Measurements from ENCODE around the gene CHD3.

The CHD3 gene

GRCh38 chr17:7888184-7888920 is at the start of gene CHD3:
TSS of gene CHD3 (plus strand) at chr17:7888789. CDS start at chr17:7889001, 212 bp downstream.
- Histone ChIP-seq H3K9me3 (ENCODE audit: control insufficient read depth, insufficient read depth, low read depth, low read length) (no peaks in the 10 kb centered on the region), H3K9ac (ENCODE audit: low read length) (peak within 1 kb of the TSS; percentile 67), H3K4me3 (ENCODE audit: low read depth, low read length) (peak within 1 kb of the TSS; percentile 85), H3K36me3 (ENCODE audit: control insufficient read depth, insufficient read depth, low read length) (peaks cover 4% of the 10 kb centered on the region; the same call in 1 of the 2 replicates), H3K4me1 (ENCODE audit: control insufficient read depth, insufficient read depth, low read length) (peaks cover 33% of the 10 kb centered on the region), H3K27ac (ENCODE audit: low read depth, low read length) (peak within 1 kb of the TSS; percentile 50; the same call in 1 of the 2 replicates), H3K27me3 (ENCODE audit: control insufficient read depth, insufficient read depth, low read length) (peaks cover 12% of the 10 kb centered on the region; the same call in 1 of the 2 replicates)

DNA sequence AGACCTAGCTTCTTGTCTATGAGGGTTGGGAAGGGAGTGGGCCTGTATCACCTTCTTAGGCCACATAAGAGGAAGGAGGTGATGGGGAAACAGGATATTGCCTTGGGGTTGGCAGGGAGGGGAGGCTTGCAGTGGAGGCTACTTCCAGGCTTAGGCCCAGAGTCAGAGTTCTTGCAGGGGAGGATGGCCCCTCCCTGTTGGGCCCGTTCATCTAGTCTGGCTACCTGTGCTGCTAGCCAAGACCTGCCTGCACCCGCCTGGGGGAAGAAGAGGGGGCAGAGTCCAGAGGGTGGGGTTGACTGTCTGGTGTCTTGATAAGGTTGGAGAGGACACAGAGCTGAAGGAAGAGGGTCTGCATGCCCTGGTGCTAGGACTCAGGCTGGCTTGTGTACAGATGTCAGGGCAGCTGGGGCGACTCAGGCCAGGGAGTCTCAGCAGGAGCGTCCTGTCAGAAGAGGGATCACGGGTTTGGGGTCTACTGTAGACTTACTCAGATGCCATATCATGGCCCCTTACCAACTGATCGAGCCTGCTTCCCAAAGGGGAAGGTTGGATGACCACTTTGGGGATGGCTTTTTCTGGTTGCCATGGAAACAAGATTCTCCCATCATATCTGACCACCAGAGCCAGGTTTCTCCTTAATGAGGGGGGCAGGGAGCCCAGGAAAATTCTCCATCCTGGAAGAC is 49.3 kb upstream of the CHD3 start:
- Histone ChIP-seq H3K36me3 (ENCODE audit: control insufficient read depth, insufficient read depth, low read length) (no peaks in the 10 kb centered on the region), H3K9ac (ENCODE audit: low read length) (peak overlapping the region; percentile 26), H3K4me1 (ENCODE audit: control insufficient read depth, insufficient read depth, low read length) (peaks cover 28% of the 10 kb centered on the region), H3K9me3 (ENCODE audit: control insufficient read depth, insufficient read depth, low read depth, low read length) (no peaks in the 10 kb centered on the region), H3K27me3 (ENCODE audit: control insufficient read depth, insufficient read depth, low read length) (peaks cover 31% of the 10 kb centered on the region), H3K27ac (ENCODE audit: low read depth, low read length) (no peak overlapping the region), H3K4me3 (ENCODE audit: low read depth, low read length) (peak overlapping the region; percentile 35; the same call in 1 of the 2 replicates)

DNA sequence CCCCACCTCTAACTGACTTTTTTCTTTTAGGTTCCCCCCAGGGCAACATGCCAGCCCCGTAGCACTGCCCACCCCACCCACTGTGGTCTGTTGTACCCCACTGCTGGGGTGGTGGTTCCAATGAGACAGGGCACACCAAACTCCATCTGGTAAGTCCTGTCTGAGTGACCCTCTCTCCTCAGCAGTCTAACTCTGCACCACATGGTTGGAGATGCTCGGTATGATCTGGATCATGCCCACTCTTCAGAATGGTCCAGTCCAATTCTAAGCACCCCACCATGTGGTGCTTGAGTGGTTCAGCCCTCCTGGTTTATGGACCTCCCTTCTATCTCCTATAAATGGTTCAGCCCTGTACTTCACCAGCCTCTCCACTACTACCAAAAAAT is 48.7 kb upstream of the CHD3 start:
- peaks cover 31% of the 10 kb centered on the region for H3K27me3 ChIP-seq (ENCODE audit: control insufficient read depth, insufficient read depth, low read length)
- no peak overlapping the region for H3K9ac ChIP-seq (ENCODE audit: low read length)
- no peak overlapping the region for H3K4me3 ChIP-seq (ENCODE audit: low read depth, low read length)
- no peaks in the 10 kb centered on the region for H3K9me3 ChIP-seq (ENCODE audit: control insufficient read depth, insufficient read depth, low read depth, low read length)
- H3K27ac ChIP-seq (ENCODE audit: low read depth, low read length), result no peak overlapping the region
- H3K4me1 ChIP-seq (ENCODE audit: control insufficient read depth, insufficient read depth, low read length), result peaks cover 28% of the 10 kb centered on the region
- no peaks in the 10 kb centered on the region for H3K36me3 ChIP-seq (ENCODE audit: control insufficient read depth, insufficient read depth, low read length)

DNA sequence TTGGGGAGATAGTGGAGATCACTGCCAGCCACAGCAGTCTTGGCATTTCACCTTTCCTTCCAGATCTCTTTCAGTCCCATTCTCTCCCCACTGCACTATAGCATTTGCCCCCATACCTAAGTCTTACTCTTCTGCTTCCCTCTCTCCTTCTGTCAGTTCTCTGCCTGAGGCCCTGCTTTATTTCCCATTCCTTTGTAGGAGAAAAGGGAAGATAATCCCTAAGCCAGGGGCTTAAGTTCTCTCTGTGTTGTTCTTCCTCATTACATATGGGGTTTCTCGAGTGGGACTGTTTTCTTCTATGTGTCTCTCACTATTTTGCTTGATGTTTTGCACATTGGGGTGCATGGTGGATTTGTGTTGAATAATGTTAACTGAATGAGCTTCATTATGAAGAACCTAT is 48.1 kb upstream of the CHD3 start:
- Histone ChIP-seq H3K36me3 (ENCODE audit: control insufficient read depth, insufficient read depth, low read length) (no peaks in the 10 kb centered on the region), H3K4me1 (ENCODE audit: control insufficient read depth, insufficient read depth, low read length) (peaks cover 28% of the 10 kb centered on the region), H3K4me3 (ENCODE audit: low read depth, low read length) (no peak overlapping the region), H3K9ac (ENCODE audit: low read length) (no peak overlapping the region), H3K9me3 (ENCODE audit: control insufficient read depth, insufficient read depth, low read depth, low read length) (no peaks in the 10 kb centered on the region), H3K27ac (ENCODE audit: low read depth, low read length) (no peak overlapping the region), H3K27me3 (ENCODE audit: control insufficient read depth, insufficient read depth, low read length) (peaks cover 31% of the 10 kb centered on the region)

GRCh38 chr17:7840875-7841274 is 47.7 kb upstream of the CHD3 start:
- Histone ChIP-seq H3K36me3 (ENCODE audit: control insufficient read depth, insufficient read depth, low read length) (peaks cover 3% of the 10 kb centered on the region; the same call in 1 of the 2 replicates), H3K27ac (ENCODE audit: low read depth, low read length) (no peak overlapping the region), H3K4me3 (ENCODE audit: low read depth, low read length) (peak overlapping the region; percentile 95), H3K9me3 (ENCODE audit: control insufficient read depth, insufficient read depth, low read depth, low read length) (no peaks in the 10 kb centered on the region), H3K27me3 (ENCODE audit: control insufficient read depth, insufficient read depth, low read length) (peaks cover 31% of the 10 kb centered on the region), H3K4me1 (ENCODE audit: control insufficient read depth, insufficient read depth, low read length) (peaks cover 28% of the 10 kb centered on the region), H3K9ac (ENCODE audit: low read length) (peak overlapping the region; percentile 60)

GRCh38 chr17:7841396-7841914 is 47.1 kb upstream of the CHD3 start:
- H3K27me3 ChIP-seq (ENCODE audit: control insufficient read depth, insufficient read depth, low read length), result peaks cover 31% of the 10 kb centered on the region
- H3K27ac ChIP-seq (ENCODE audit: low read depth, low read length), result peak overlapping the region; percentile 85; the same call in 1 of the 2 replicates
- H3K4me3 ChIP-seq (ENCODE audit: low read depth, low read length), result peak overlapping the region; percentile 95
- no peaks in the 10 kb centered on the region for H3K9me3 ChIP-seq (ENCODE audit: control insufficient read depth, insufficient read depth, low read depth, low read length)
- peak overlapping the region; percentile 93 for H3K9ac ChIP-seq (ENCODE audit: low read length)
- peaks cover 28% of the 10 kb centered on the region for H3K4me1 ChIP-seq (ENCODE audit: control insufficient read depth, insufficient read depth, low read length)
- H3K36me3 ChIP-seq (ENCODE audit: control insufficient read depth, insufficient read depth, low read length), result peaks cover 4% of the 10 kb centered on the region; the same call in 1 of the 2 replicates

GRCh38 chr17:7841915-7842379 is 46.6 kb upstream of the CHD3 start:
- Histone ChIP-seq H3K4me3 (ENCODE audit: low read depth, low read length) (peak overlapping the region; percentile 95), H3K4me1 (ENCODE audit: control insufficient read depth, insufficient read depth, low read length) (peaks cover 28% of the 10 kb centered on the region), H3K27ac (ENCODE audit: low read depth, low read length) (peak overlapping the region; percentile 85; the same call in 1 of the 2 replicates), H3K9ac (ENCODE audit: low read length) (peak overlapping the region; percentile 93), H3K9me3 (ENCODE audit: control insufficient read depth, insufficient read depth, low read depth, low read length) (no peaks in the 10 kb centered on the region), H3K27me3 (ENCODE audit: control insufficient read depth, insufficient read depth, low read length) (peaks cover 31% of the 10 kb centered on the region), H3K36me3 (ENCODE audit: control insufficient read depth, insufficient read depth, low read length) (peaks cover 9% of the 10 kb centered on the region; the same call in 1 of the 2 replicates)

- Histone ChIP-seq H3K9ac (ENCODE audit: low read length) (peak overlapping the region; percentile 79), H3K27me3 (ENCODE audit: control insufficient read depth, insufficient read depth, low read length) (peaks cover 31% of the 10 kb centered on the region), H3K4me3 (ENCODE audit: low read depth, low read length) (peak overlapping the region; percentile 95), H3K36me3 (ENCODE audit: control insufficient read depth, insufficient read depth, low read length) (peaks cover 12% of the 10 kb centered on the region), H3K27ac (ENCODE audit: low read depth, low read length) (peak overlapping the region; percentile 68; the same call in 1 of the 2 replicates), H3K9me3 (ENCODE audit: control insufficient read depth, insufficient read depth, low read depth, low read length) (no peaks in the 10 kb centered on the region), H3K4me1 (ENCODE audit: control insufficient read depth, insufficient read depth, low read length) (peaks cover 23% of the 10 kb centered on the region)
Observed at GRCh38 chr17:7842380-7843256, 46.0 kb upstream of the CHD3 start.

DNA sequence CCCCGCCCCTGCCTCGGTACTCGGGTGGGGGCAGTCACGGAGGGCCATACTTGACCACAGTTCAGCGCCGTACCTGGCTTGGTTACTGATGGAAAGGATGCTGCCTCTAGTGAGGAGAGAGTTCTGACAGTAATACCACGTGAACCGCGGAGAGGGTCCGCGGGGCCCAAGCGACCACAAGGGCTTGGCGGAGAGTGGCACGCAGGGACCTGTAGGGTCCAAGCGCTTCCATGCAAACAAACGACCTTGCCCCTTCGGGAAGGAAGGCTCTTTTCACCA is 45.4 kb upstream of the CHD3 start:
- H3K9me3 ChIP-seq (ENCODE audit: control insufficient read depth, insufficient read depth, low read depth, low read length), result no peaks in the 10 kb centered on the region
- H3K4me1 ChIP-seq (ENCODE audit: control insufficient read depth, insufficient read depth, low read length), result peaks cover 21% of the 10 kb centered on the region
- H3K9ac ChIP-seq (ENCODE audit: low read length), result peak overlapping the region; percentile 79
- peak overlapping the region; percentile 95 for H3K4me3 ChIP-seq (ENCODE audit: low read depth, low read length)
- peak overlapping the region; percentile 68; the same call in 1 of the 2 replicates for H3K27ac ChIP-seq (ENCODE audit: low read depth, low read length)
- peaks cover 31% of the 10 kb centered on the region for H3K27me3 ChIP-seq (ENCODE audit: control insufficient read depth, insufficient read depth, low read length)
- peaks cover 12% of the 10 kb centered on the region for H3K36me3 ChIP-seq (ENCODE audit: control insufficient read depth, insufficient read depth, low read length)

DNA sequence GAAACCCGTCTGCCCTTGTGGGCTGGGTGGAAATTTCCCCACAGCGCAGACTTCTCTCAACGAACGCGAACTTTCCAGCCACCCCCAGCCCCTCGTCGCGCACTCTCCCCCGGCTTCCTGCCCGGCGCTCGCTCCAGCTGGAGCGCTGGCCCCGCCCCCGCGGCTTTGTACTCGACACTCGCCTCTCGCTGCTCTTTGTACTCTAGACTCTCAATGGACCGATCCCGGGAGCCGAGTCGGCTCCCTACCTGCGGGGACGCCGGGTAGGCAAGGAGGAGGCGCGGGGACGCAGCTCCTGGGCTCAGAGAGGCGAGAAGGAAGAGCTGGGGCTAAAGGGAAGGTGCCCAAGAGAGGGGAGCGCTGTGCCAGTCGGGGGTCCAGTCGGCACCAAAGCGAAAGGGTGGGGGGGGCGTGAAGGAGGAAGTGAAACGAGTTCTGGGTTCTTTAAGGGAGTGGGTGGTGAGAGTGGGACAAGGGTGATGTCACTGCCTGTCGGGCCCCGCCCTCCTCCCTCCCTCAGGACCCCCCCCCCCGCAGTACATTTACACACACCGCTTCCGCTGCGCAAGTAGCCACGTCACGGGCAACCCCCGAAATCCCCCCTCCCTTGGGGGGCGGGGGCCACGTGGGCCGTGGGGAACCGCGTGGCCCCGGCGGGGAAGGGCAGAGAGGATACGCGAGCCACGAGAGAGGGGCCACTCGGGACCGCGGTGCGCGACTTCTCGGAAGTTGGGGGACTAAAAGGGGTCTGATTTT is 44.9 kb upstream of the CHD3 start:
- Histone ChIP-seq H3K36me3 (ENCODE audit: control insufficient read depth, insufficient read depth, low read length) (peaks cover 12% of the 10 kb centered on the region), H3K9ac (ENCODE audit: low read length) (peak overlapping the region; percentile 79), H3K27me3 (ENCODE audit: control insufficient read depth, insufficient read depth, low read length) (peaks cover 28% of the 10 kb centered on the region), H3K9me3 (ENCODE audit: control insufficient read depth, insufficient read depth, low read depth, low read length) (no peaks in the 10 kb centered on the region), H3K4me1 (ENCODE audit: control insufficient read depth, insufficient read depth, low read length) (peaks cover 18% of the 10 kb centered on the region), H3K27ac (ENCODE audit: low read depth, low read length) (peak overlapping the region; percentile 68; the same call in 1 of the 2 replicates), H3K4me3 (ENCODE audit: low read depth, low read length) (peak overlapping the region; percentile 95)

All from HUES6 (cell line).